Measurements from ENCODE around the gene ADO. TPM values are rescaled to one million over a fixed set of nuclear protein-coding genes. Genes with fewer than 3 reads are reported as not detected.

The ADO gene
- total and polyA plus RNA-seq, 9 of the 15 experiments (the other 6 are each of a cell fraction or from before 2014, with no cell fraction given): 3.0 to 20.0 (median 16.1) TPM

DNA sequence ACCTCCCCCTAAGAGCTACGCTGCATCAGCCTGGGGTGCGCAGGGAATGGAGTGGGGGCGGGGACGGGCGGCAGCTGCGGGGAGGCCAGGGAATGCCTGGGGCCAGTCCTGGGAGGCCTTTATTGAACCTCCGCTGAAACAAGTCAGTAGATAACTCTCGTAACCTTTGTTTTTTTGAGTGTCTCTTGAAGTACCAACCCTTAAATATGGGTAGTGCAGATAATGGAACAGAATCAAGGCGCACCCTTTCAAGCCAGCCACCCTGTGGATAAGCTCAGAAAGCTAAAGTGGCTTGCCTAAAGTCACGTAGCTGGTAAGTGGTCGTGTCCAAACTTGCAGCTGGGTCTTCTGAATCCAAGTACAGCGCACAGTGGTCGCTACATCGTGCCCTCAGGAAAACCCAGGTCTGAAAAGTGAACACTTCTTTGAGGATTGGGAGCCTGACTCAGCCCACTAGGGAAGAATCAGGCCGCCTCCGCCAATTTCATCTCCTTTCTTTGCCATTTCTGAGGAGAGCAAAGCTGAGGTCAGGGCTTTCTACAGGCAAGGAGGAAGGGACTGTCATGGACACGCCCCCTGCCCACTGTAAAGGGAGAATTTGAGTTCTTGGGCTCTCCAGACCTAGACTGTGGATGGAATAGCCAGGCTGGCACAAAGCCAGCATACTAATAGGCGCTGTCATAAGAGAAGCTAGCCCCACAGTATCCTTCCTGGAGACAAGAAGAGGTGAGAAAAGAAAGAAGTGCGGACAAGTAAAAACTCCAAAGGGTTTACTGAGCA, 14.8 kb downstream of the ADO start:
- peak; percentile 28; the same call in 1 of the 2 replicates for TF ChIP-seq CBFA2T3 (IDR thresholded peaks at IDR 0.05)
- no peak for TF ChIP-seq KDM4B (IDR thresholded peaks at IDR 0.05; ENCODE audit: borderline replicate concordance in 2 of 2, low read depth in 1 of 2)
- TF ChIP-seq, protein P1, sequence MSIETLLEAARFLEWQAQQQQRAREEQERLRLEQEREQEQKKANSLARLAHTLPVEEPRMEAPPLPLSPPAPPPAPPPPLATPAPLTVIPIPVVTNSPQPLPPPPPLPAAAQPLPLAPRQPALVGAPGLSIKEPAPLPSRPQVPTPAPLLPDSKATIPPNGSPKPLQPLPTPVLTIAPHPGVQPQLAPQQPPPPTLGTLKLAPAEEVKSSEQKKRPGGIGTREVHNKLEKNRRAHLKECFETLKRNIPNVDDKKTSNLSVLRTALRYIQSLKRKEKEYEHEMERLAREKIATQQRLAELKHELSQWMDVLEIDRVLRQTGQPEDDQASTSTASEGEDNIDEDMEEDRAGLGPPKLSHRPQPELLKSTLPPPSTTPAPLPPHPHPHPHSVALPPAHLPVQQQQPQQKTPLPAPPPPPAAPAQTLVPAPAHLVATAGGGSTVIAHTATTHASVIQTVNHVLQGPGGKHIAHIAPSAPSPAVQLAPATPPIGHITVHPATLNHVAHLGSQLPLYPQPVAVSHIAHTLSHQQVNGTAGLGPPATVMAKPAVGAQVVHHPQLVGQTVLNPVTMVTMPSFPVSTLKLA (conservative IDR thresholded peaks at IDR 0.05): no peak
- TF ChIP-seq RBM14 (IDR thresholded peaks at IDR 0.05; ENCODE audit: borderline replicate concordance, insufficient read depth, low read depth, low read length): no peak
- no peak for TF ChIP-seq MIER1 (IDR thresholded peaks at IDR 0.05; ENCODE audit: low read depth)
- 0 out of 2 replicates have a peak, but pooled peaks have one; percentile 15 for TF ChIP-seq STAG1 (CRISPR knock-in tag; IDR thresholded peaks at IDR 0.05; ENCODE audit: borderline replicate concordance)
- TF ChIP-seq NFIX (CRISPR knock-in tag; IDR thresholded peaks at IDR 0.05; ENCODE audit: low read depth): peak; percentile 16; the same call in 1 of the 2 replicates
- TF ChIP-seq FOXK2 (conservative IDR thresholded peaks at IDR 0.05 in 1 of 2, IDR thresholded peaks at IDR 0.05 in 1 of 2; ENCODE audit: low read depth in 2 of 2): no peak
- no peak for TF ChIP-seq NCOA6 (IDR thresholded peaks at IDR 0.05)
- TF ChIP-seq HCFC1 (IDR thresholded peaks at IDR 0.05; ENCODE audit: low read depth, low read length): no peak
- TF ChIP-seq MCM5 (IDR thresholded peaks at IDR 0.05; ENCODE audit: low read depth): no peak
- TF ChIP-seq NFIC (IDR thresholded peaks at IDR 0.05): peak; percentile 91
- TF ChIP-seq ZNF384 (IDR thresholded peaks at IDR 0.05; ENCODE audit: low read depth, low read length): no peak
- TF ChIP-seq BCOR (IDR thresholded peaks at IDR 0.05): no peak
- H2AFZ ChIP-seq (ENCODE audit: low read depth, low read length): no peak overlapping the region
- peaks cover 9 to 34% of the 10 kb centered on the region in 2 experiments; a peak in 4 of 5 replicates for H3K27me3 ChIP-seq (ENCODE audit: control insufficient read depth in 2 of 2, insufficient read depth in 2 of 2, low read length in 2 of 2)
- ChIA-PET POLR2A (interaction anchor here (0.8 to 1.1 kb wide), 2 partner anchors 8 to 12 kb away, joined by 3 to 4 read pairs; no protein-coding TSS in a partner anchor), CTCF (ENCODE audit: low intra/inter-chr PET ratio) (interaction anchor here (1.5 kb wide), 1 partner anchor 226 kb away, joined by 3 read pairs; no protein-coding TSS in a partner anchor)
- no peak overlapping the region for H3K4me3 ChIP-seq
- DNase-seq (ENCODE audit: extremely low read depth in 1 of 4, low spot score in 3 of 4) (peak in 1 of 4 experiments; percentile 13), FAIRE-seq (no peak), ATAC-seq (no peak)
- 0 out of 2 replicates have a peak overlapping the region, but pooled peaks have one; percentile 4 for H3K4me2 ChIP-seq (ENCODE audit: insufficient read depth, low read length)
- no peaks in the 10 kb centered on the region for H3K9me1 ChIP-seq (ENCODE audit: control insufficient read depth, insufficient read depth, low read length)
- no peak overlapping the region for H3K9ac ChIP-seq (ENCODE audit: insufficient read depth in 1 of 2, low read depth in 2 of 2, low read length in 2 of 2)
- H3K27ac ChIP-seq (ENCODE audit: extremely low read depth, low read depth, low read length): no peak overlapping the region
- H3K36me3 ChIP-seq (ENCODE audit: control insufficient read depth, insufficient read depth, low read length): no peaks in the 10 kb centered on the region
- no TSS peak for BruUV-seq (replicated peaks)
- intact Hi-C loops (cut with micrococcal nuclease) (loop anchor here (2.0 to 5.0 kb wide), 4 partner anchors 207 to 382 kb away; no protein-coding TSS in a partner anchor), in situ Hi-C loops (cut with MboI) (no loop called here)
- H4K20me1 ChIP-seq (replicated peaks; ENCODE audit: control insufficient read depth, insufficient read depth, low read length): no peaks in the 10 kb centered on the region
- H3K9me3 ChIP-seq (replicated peaks; ENCODE audit: control insufficient read depth, insufficient read depth, low read depth, low read length): no peaks in the 10 kb centered on the region
- 12% methylated on average over 19 of the region's 19 CpGs for WGBS (ENCODE audit: insufficient coverage, low coverage, missing lambda C conversion rate)
- H3K4me1 ChIP-seq (replicated peaks in 1 of 2; ENCODE audit: control insufficient read depth in 2 of 2, insufficient read depth in 2 of 2, low read length in 2 of 2): peaks cover 7 to 43% of the 10 kb centered on the region in 2 experiments; a peak in 3 of 5 replicates
- H3K79me2 ChIP-seq (ENCODE audit: control insufficient read depth, insufficient read depth, low read length): no peaks in the 10 kb centered on the region

Measured in K562 (cell line).